Nephron (organoid): ENCODE measurements around the gene UQCRC1.
A peak's percentile ranks its signal among the peaks of the same experiment; 100 is the strongest.

ENCODE experiments used
- H3K27ac Mint-ChIP-seq, 3 experiments: 2 replicates each; pipeline ENCODE4 v1.8.0; 2020; ENCODE audit warnings: mixed read lengths in 3 of 3, mild to moderate bottlenecking in 2 of 3, moderate library complexity in 1 of 3
- H3K27me3 Mint-ChIP-seq: 2 replicates; pipeline ENCODE4 v1.8.0; 2021; ENCODE audit warnings: low read depth, mild to moderate bottlenecking, moderate library complexity, mixed read lengths
- H3K36me3 Mint-ChIP-seq: 2 replicates; pipeline ENCODE4 v1.8.0; 2020; ENCODE audit warnings: low read depth, mixed read lengths
- H3K4me1 Mint-ChIP-seq: 2 replicates; pipeline ENCODE4 v1.8.0; 2020; ENCODE audit warnings: mixed read lengths
- H3K4me3 Mint-ChIP-seq, 3 experiments: 2 replicates each; pipeline ENCODE4 v1.8.0; 2020; ENCODE audit warnings: mild to moderate bottlenecking in 3 of 3, mixed read lengths in 3 of 3, moderate library complexity in 2 of 3
- H3K9me3 Mint-ChIP-seq: 2 replicates; pipeline ENCODE4 v1.8.0; 2020; ENCODE audit warnings: mixed read lengths
- CTCF ChIP-seq, 3 experiments: fragments of 200-600 bp; sonication (generic); IDR thresholded peaks; one replicate each; pipeline ENCODE4 v1.5.0; 2021; ENCODE audit warnings: antibody characterized with exemption in 3 of 3; ENCODE audit not compliant: unreplicated experiment in 3 of 3

UQCRC1 gene

GRCh38 chr3:48567090-48567489 is 42.4 kb downstream of the UQCRC1 start:
- Mint-ChIP-seq H3K9me3 (no peaks in the 10 kb centered on the region), H3K27ac (peak overlapping the region in 2 of 3 experiments; percentile 51 to 63), H3K36me3 (no peaks in the 10 kb centered on the region), H3K27me3 (no peaks in the 10 kb centered on the region), H3K4me3 (no peak overlapping the region), H3K4me1 (peaks cover 23% of the 10 kb centered on the region)
- TF ChIP-seq CTCF (IDR thresholded peaks at IDR 0.05; ENCODE audit: unreplicated experiment in 3 of 3) = no peak

- TF ChIP-seq CTCF (IDR thresholded peaks at IDR 0.05; ENCODE audit: unreplicated experiment in 3 of 3) = no peak
- peaks cover 24% of the 10 kb centered on the region for H3K4me1 Mint-ChIP-seq
These were observed 43.1 kb downstream of the UQCRC1 start for GRCh38 chr3:48566401-48566760.

GRCh38 chr3:48565591-48566400 is 43.6 kb downstream of the UQCRC1 start:
- no peak overlapping the region for H3K4me3 Mint-ChIP-seq
- TF ChIP-seq CTCF (IDR thresholded peaks at IDR 0.05; ENCODE audit: unreplicated experiment in 3 of 3) = no peak
- peak overlapping the region in 2 of 3 experiments; percentile 5 to 22 for H3K27ac Mint-ChIP-seq
- H3K36me3 Mint-ChIP-seq = no peaks in the 10 kb centered on the region
- no peaks in the 10 kb centered on the region for H3K9me3 Mint-ChIP-seq
- H3K27me3 Mint-ChIP-seq = no peaks in the 10 kb centered on the region
- H3K4me1 Mint-ChIP-seq = peaks cover 30% of the 10 kb centered on the region

More at GRCh38 chr3:48566401-48566760, 43.1 kb downstream of the UQCRC1 start:
- Mint-ChIP-seq H3K4me3 (no peak overlapping the region), H3K27me3 (no peaks in the 10 kb centered on the region), H3K36me3 (no peaks in the 10 kb centered on the region), H3K9me3 (no peaks in the 10 kb centered on the region), H3K27ac (no peak overlapping the region)

GRCh38 chr3:48565186-48565585 is 44.3 kb downstream of the UQCRC1 start:
- Mint-ChIP-seq H3K27me3 (no peaks in the 10 kb centered on the region), H3K4me1 (peaks cover 36% of the 10 kb centered on the region), H3K9me3 (no peaks in the 10 kb centered on the region), H3K27ac (peak overlapping the region in 2 of 3 experiments; percentile 5 to 22), H3K36me3 (no peaks in the 10 kb centered on the region), H3K4me3 (no peak overlapping the region)
- no peak for TF ChIP-seq CTCF (IDR thresholded peaks at IDR 0.05; ENCODE audit: unreplicated experiment in 3 of 3)

- H3K27ac Mint-ChIP-seq = no peak overlapping the region
- no peaks in the 10 kb centered on the region for H3K36me3 Mint-ChIP-seq
- H3K4me1 Mint-ChIP-seq = peaks cover 41% of the 10 kb centered on the region
- no peaks in the 10 kb centered on the region for H3K9me3 Mint-ChIP-seq
- peaks cover 3% of the 10 kb centered on the region for H3K27me3 Mint-ChIP-seq
- TF ChIP-seq CTCF (IDR thresholded peaks at IDR 0.05; ENCODE audit: unreplicated experiment in 3 of 3) = no peak
- no peak overlapping the region for H3K4me3 Mint-ChIP-seq
These were observed 44.8 kb downstream of the UQCRC1 start for GRCh38 chr3:48564667-48565066.

- Mint-ChIP-seq H3K36me3 (no peaks in the 10 kb centered on the region), H3K9me3 (no peaks in the 10 kb centered on the region), H3K27ac (peak overlapping the region; percentile 15 to 52 (median 21)), H3K4me1 (peaks cover 48% of the 10 kb centered on the region), H3K27me3 (peaks cover 4% of the 10 kb centered on the region), H3K4me3 (no peak overlapping the region)
- TF ChIP-seq CTCF (IDR thresholded peaks at IDR 0.05; ENCODE audit: unreplicated experiment in 3 of 3) = no peak
These were observed 45.4 kb downstream of the UQCRC1 start for GRCh38 chr3:48564022-48564421.
